Measurements from ENCODE around the gene NAXE.
A peak's percentile ranks its signal among the peaks of the same experiment; 100 is the strongest.

NAXE gene

DNA sequence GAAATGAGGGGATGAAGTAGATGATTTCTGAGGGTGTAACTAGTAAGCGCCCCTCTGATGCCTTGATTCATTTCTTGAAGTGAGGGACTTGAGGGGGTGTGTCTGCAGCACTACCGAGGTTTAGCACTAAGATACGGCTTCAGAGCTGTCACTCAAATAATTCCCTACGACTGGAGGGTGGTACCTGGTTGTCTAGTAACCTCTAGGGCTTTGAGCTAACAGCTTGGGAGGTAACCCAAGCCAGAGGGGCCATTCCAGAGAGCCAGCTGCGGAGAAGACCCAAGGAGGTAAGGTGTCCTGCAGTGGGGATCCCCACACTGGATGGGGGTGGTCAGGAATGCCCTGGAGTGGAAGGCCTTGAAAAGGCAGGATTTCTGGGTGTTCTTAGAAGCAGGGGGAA lies 12.1 kb upstream of the NAXE start, which contains the start of gene TTC24:
Gene TTC24 (plus strand): TSS at position 252 of the 400 bp plus-strand sequence. CDS start 1,642 bp downstream, outside the sequence.
- H3K27me3 ChIP-seq (ENCODE audit: insufficient read depth, low read length): no peaks in the 10 kb centered on the region
- no peaks in the 10 kb centered on the region for H4K20me1 ChIP-seq (ENCODE audit: insufficient read depth, low read length)
- no peaks in the 10 kb centered on the region for H3K36me3 ChIP-seq (ENCODE audit: insufficient read depth, low read length)
- TF ChIP-seq CTCF (IDR thresholded peaks at IDR 0.05; ENCODE audit: low read length): no peak
- TF ChIP-seq EZH2 (IDR thresholded peaks at IDR 0.05; ENCODE audit: borderline replicate concordance, low read length): no peak
- no peaks in the 10 kb centered on the region for H3K79me2 ChIP-seq (ENCODE audit: insufficient read depth, low read length)
- no peak within 1 kb of the TSS for H2AFZ ChIP-seq (ENCODE audit: low read length)
- H3K9me2 ChIP-seq (ENCODE audit: low read depth, low read length): no peaks in the 10 kb centered on the region
- H3K4me1 ChIP-seq (ENCODE audit: insufficient read depth, low read length, severe bottlenecking): peaks cover 14% of the 10 kb centered on the region
- no peak within 1 kb of the TSS for H3K27ac ChIP-seq (ENCODE audit: low read depth, low read length, poor library complexity, severe bottlenecking)
- H3K4me3 ChIP-seq (ENCODE audit: low read depth, low read length, poor library complexity, severe bottlenecking): no peak within 1 kb of the TSS
- H3K9ac ChIP-seq (ENCODE audit: low read length): no peak within 1 kb of the TSS
- no peaks in the 10 kb centered on the region for H3K9me3 ChIP-seq (ENCODE audit: low read length)
- no peak within 1 kb of the TSS for H3K4me2 ChIP-seq (ENCODE audit: low read length)
- H3F3A ChIP-seq (ENCODE audit: insufficient read depth, low read length): no peaks in the 10 kb centered on the region

DNA sequence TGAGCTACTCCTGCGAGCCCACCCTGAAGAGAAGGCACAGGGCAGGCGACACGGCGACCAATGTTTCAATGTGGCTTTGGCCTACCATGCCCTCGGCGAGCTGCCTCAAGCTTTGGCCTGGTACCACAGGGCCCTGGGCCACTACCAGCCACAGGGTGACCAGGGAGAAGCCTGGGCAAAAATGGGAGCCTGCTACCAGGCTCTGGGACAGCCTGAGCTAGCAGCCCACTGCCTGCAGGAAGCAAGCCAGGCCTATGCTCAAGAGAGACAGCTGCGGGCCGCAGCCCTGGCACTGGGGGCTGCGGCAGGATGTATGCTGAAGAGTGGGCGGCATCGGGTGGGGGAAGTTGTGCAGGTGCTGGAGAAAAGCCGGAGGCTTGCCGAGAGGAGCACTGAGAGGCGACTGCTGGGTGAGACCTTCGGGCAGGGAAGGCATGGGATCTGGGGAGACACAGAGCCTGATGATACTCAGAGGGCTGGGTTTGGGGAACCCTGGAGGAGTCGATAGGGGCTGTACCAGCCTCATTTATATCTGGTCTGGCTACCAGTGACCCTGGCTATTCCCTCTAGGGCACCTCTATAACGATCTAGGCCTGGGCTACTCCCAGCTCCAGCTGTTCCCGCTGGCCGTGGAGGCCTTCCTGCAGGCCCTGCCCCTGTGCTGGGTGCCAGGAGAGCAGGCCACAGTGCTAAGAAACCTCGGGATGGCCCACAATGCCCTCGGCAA lies 9.8 kb upstream of the NAXE start:
- Histone ChIP-seq H3K27ac (ENCODE audit: low read depth, low read length, poor library complexity, severe bottlenecking) (no peak overlapping the region), H3K4me3 (ENCODE audit: low read depth, low read length, poor library complexity, severe bottlenecking) (no peak overlapping the region), H3K79me2 (ENCODE audit: insufficient read depth, low read length) (no peaks in the 10 kb centered on the region), H3F3A (ENCODE audit: insufficient read depth, low read length) (no peaks in the 10 kb centered on the region), H3K4me2 (ENCODE audit: low read length) (no peak overlapping the region), H3K9ac (ENCODE audit: low read length) (no peak overlapping the region), H3K27me3 (ENCODE audit: insufficient read depth, low read length) (no peaks in the 10 kb centered on the region), H4K20me1 (ENCODE audit: insufficient read depth, low read length) (no peaks in the 10 kb centered on the region), H3K9me3 (ENCODE audit: low read length) (no peaks in the 10 kb centered on the region), H3K4me1 (ENCODE audit: insufficient read depth, low read length, severe bottlenecking) (peaks cover 14% of the 10 kb centered on the region), H3K36me3 (ENCODE audit: insufficient read depth, low read length) (no peaks in the 10 kb centered on the region), H3K9me2 (ENCODE audit: low read depth, low read length) (no peaks in the 10 kb centered on the region), H2AFZ (ENCODE audit: low read length) (no peak overlapping the region)
- no peak for TF ChIP-seq CTCF (IDR thresholded peaks at IDR 0.05; ENCODE audit: low read length)
- no peak for TF ChIP-seq EZH2 (IDR thresholded peaks at IDR 0.05; ENCODE audit: borderline replicate concordance, low read length)

GRCh38 chr1:156582388-156583017 lies 9.1 kb upstream of the NAXE start:
- no peak overlapping the region for H3K9ac ChIP-seq (ENCODE audit: low read length)
- H3K79me2 ChIP-seq (ENCODE audit: insufficient read depth, low read length): no peaks in the 10 kb centered on the region
- TF ChIP-seq EZH2 (IDR thresholded peaks at IDR 0.05; ENCODE audit: borderline replicate concordance, low read length): no peak
- TF ChIP-seq CTCF (IDR thresholded peaks at IDR 0.05; ENCODE audit: low read length): peak; percentile 4; the same call in 1 of the 2 replicates
- H2AFZ ChIP-seq (ENCODE audit: low read length): no peak overlapping the region
- H3K4me1 ChIP-seq (ENCODE audit: insufficient read depth, low read length, severe bottlenecking): peaks cover 14% of the 10 kb centered on the region
- no peaks in the 10 kb centered on the region for H3K9me2 ChIP-seq (ENCODE audit: low read depth, low read length)
- H3F3A ChIP-seq (ENCODE audit: insufficient read depth, low read length): no peaks in the 10 kb centered on the region
- no peaks in the 10 kb centered on the region for H3K36me3 ChIP-seq (ENCODE audit: insufficient read depth, low read length)
- no peak overlapping the region for H3K4me3 ChIP-seq (ENCODE audit: low read depth, low read length, poor library complexity, severe bottlenecking)
- no peak overlapping the region for H3K27ac ChIP-seq (ENCODE audit: low read depth, low read length, poor library complexity, severe bottlenecking)
- no peaks in the 10 kb centered on the region for H3K9me3 ChIP-seq (ENCODE audit: low read length)
- no peaks in the 10 kb centered on the region for H4K20me1 ChIP-seq (ENCODE audit: insufficient read depth, low read length)
- no peaks in the 10 kb centered on the region for H3K27me3 ChIP-seq (ENCODE audit: insufficient read depth, low read length)
- no peak overlapping the region for H3K4me2 ChIP-seq (ENCODE audit: low read length)
